PC-3 (cell line): Measurements from ENCODE around the gene DKKL1.

Experiments
- EZH2 ChIP-seq: fragments of 300-600 bp; sonication (generic); IDR thresholded peaks from one replicate; pipeline ENCODE4 v1.6.1; 2017; ENCODE audit warnings: antibody characterized with exemption, mild to moderate bottlenecking, low read length; ENCODE audit not compliant: unreplicated experiment
- EZH2phosphoT487 ChIP-seq: fragments of 300-600 bp; sonication (generic); IDR thresholded peaks from 2 replicates; pipeline ENCODE4 v1.6.1; 2018; ENCODE audit warnings: mild to moderate bottlenecking, antibody characterized with exemption, low read length, borderline replicate concordance
- TF ChIP-seq, protein P1 (sequence below): fragments of 300-600 bp; sonication (generic); conservative IDR thresholded peaks from 2 replicates; pipeline ENCODE4 v1.5.1; 2017; ENCODE audit warnings: antibody characterized with exemption, low read depth, mild to moderate bottlenecking, low read length

DNA sequence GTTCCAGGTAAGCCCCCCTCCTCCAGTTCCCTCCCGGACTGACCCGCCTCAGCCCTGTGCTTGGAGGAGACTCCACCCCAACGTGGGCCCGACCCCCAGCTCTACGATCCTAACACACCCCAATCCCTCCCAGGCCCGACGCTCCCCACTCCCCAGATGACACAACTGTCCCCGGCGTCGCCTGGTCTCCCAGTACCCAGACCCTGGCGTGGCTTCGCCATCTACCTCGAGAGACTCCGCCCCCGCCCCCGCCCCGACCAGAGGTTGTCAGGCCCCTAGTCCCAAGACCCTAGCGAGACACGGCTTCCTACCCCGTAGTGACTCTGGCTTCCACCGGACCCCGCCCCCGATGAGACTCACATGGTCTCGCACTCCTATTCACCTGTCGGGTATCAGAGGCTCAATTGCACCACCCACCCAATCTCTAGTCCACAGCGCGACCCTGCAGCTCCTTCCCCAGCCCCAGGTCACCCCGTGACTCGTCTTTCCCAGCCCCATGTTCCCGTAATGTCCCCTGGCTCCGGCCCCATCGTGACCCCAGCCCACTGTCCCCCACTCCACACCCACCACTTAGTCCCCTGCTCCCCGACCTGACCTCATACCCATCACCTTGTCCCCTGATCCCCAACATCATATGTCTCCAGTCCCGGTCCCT, 25.5 kb upstream of the DKKL1 start:
- TF ChIP-seq, protein P1, sequence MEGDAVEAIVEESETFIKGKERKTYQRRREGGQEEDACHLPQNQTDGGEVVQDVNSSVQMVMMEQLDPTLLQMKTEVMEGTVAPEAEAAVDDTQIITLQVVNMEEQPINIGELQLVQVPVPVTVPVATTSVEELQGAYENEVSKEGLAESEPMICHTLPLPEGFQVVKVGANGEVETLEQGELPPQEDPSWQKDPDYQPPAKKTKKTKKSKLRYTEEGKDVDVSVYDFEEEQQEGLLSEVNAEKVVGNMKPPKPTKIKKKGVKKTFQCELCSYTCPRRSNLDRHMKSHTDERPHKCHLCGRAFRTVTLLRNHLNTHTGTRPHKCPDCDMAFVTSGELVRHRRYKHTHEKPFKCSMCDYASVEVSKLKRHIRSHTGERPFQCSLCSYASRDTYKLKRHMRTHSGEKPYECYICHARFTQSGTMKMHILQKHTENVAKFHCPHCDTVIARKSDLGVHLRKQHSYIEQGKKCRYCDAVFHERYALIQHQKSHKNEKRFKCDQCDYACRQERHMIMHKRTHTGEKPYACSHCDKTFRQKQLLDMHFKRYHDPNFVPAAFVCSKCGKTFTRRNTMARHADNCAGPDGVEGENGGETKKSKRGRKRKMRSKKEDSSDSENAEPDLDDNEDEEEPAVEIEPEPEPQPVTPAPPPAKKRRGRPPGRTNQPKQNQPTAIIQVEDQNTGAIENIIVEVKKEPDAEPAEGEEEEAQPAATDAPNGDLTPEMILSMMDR, result no peak
- TF ChIP-seq EZH2phosphoT487 (no peak), EZH2 (no peak)
